GM19395 (cell line): ENCODE data around the gene ZNF343.

ENCODE experiments used
- ATAC-seq: cut with Tn5 transposase; IDR thresholded peaks from one replicate; pipeline ENCODE4 v1.9.1; 2021; ENCODE audit warnings: mild to moderate bottlenecking, moderate library complexity; ENCODE audit not compliant: unreplicated experiment

Gene ZNF343

GRCh38 chr20:2475850-2476741 is 32.6 kb downstream of the ZNF343 start:
- ATAC-seq, result no peak

- no peak for ATAC-seq
These were observed 35.2 kb downstream of the ZNF343 start for GRCh38 chr20:2473516-2473915.

GRCh38 chr20:2470423-2471193 is 38.1 kb downstream of the ZNF343 start, which contains the start of gene SNRPB:
TSS of gene SNRPB (minus strand) at chr20:2470789. CDS start at chr20:2470690, 99 bp downstream.
- ATAC-seq, result peak; percentile 99

- ATAC-seq, result peak; percentile 39
These were observed 38.7 kb downstream of the ZNF343 start for GRCh38 chr20:2469991-2470422.

DNA sequence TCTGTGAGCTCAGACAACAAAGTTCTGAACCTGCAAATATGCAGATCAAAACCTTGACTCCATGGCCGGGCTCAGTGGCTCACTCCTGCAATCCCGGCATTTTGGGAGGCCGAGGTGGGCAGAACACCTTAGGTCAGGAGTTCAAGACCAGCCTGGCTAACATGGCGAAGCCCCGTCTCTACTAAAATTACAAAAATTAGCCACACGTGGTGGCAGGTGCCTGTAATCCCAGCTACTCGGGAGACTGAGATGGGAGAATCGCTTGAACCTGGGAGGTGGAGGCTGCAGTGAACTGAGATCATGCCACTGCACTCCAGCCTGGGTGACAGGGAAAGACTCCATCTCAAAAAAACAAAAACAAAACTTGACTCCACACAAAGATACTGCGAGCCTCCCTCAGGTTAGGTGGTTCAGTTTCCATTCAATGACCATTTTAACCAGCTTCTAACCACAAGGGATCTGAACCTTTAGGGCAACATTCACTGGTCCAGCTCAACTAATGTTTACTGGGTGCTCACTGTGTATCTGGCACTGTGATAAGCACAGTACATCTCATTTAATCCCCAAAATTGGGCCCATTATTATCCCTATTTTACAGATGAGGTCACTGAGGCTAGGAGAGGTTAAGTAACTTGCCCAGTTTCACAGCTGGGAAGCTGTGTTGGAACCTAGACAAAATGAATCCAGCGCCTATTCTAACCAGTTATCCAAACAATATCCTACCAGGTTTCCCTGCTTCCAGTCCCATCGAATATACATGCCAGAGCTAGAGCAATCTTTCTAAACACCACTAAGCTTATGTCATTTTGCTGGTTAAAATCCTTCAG is 39.9 kb downstream of the ZNF343 start:
- no peak for ATAC-seq

DNA sequence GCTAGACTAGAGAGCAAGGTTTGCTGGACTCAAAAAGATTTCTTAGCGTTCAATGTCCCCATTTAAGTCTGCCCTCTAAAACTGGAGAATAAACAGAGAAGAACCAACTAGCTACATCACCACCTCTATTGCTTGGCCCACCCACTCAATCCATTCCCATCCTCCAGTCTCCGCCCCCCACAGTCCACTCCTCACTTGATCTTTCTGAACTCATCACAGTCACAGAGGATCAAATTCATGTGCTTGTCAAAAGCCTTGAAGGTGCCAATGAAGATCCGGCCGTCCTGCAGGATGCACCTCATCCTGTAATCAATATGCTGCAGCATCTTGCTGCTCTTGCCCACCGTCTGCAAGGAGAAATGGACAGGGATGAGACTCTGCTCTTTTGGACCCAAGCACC is 41.3 kb downstream of the ZNF343 start:
- no peak for ATAC-seq

DNA sequence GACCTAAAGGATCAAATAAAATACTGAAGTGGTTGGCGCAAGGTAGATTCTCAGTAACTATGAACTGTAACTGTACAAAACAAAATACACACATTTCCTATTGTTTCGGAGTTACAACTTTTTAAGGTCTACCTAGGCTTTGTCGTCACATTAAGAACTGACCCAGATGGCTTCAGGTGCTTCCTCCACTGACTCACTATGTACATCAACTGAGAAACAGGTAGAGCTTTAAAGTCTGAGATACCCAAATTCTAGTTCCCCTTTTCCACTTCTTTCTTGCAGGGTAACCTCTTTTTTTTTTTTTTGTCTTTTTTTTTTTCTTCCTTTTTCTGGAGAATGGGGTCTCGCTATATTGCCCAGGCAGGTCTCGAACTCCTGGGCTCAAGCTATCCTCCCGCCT is 43.6 kb downstream of the ZNF343 start:
- ATAC-seq, result no peak

GRCh38 chr20:2463616-2464365 is 44.9 kb downstream of the ZNF343 start:
- ATAC-seq, result no peak

GRCh38 chr20:2462484-2462883 is 46.2 kb downstream of the ZNF343 start:
- ATAC-seq, result no peak

DNA sequence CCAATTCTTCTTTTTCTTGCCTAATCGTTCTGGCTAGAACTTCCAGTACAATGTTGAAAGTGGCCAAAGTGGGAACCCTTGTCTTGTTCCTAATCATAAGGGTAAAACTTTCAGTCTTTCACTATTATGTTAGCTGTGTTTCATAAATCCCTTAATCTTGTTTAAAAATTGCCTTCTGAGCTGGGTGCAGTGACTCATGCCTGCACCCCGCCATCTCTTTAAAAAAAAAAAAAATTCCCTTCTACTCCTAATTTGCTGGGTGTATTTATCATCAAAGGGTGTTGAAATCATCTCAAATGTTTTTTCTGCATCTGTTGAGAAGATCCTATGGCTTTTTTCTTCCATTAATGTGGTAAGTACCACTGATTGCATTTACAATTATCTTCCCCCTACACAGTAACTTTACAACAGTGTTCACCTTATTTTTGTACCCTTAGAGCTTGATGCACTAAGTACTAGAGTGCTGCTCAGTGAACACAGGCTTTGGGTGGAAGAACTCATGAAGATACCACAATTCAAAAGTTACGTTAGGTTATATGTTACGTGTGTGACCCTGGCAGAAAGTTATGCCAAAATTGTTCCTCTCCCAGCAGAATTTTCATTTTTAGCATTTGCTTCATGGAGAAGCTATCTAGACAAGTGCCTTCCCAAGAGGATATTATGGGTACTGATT is 47.8 kb downstream of the ZNF343 start:
- no peak for ATAC-seq

DNA sequence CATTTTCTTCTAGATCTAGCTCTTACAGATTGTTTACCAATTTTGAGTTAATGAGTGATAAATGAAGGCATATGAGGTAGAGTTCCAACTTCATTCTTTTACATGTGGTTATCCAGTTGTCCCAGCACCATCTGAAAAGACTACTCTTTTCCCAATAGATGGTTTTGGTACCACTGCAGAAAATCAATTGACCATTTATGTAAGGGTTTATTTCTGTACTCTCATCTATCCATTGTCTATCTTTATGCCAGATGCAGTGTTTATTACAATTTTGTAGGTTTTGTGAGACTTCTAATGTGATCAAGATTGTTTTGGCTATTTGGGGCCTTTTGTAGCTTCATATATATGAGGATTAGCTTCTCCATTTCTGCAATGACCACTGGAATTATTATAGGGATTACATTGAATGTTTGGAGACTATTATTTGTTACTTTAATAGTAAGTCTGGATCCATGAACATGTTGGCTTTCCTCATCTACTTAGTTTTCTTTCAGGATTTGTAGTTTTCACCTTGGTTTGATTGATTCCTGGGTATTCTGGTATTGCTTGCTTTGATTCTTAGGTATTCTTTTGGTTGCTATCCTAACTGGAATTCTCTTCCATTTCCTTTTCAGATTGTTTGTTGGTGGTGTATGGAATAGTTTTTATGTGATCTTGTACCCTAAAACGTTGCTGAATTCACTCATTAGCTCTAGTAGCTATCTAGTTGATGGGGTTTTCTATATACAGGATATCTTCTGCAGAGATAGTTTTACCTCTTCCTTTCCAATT is 48.5 kb downstream of the ZNF343 start:
- no peak for ATAC-seq

- ATAC-seq, result no peak
These were observed 49.7 kb downstream of the ZNF343 start for GRCh38 chr20:2458919-2459499.

DNA sequence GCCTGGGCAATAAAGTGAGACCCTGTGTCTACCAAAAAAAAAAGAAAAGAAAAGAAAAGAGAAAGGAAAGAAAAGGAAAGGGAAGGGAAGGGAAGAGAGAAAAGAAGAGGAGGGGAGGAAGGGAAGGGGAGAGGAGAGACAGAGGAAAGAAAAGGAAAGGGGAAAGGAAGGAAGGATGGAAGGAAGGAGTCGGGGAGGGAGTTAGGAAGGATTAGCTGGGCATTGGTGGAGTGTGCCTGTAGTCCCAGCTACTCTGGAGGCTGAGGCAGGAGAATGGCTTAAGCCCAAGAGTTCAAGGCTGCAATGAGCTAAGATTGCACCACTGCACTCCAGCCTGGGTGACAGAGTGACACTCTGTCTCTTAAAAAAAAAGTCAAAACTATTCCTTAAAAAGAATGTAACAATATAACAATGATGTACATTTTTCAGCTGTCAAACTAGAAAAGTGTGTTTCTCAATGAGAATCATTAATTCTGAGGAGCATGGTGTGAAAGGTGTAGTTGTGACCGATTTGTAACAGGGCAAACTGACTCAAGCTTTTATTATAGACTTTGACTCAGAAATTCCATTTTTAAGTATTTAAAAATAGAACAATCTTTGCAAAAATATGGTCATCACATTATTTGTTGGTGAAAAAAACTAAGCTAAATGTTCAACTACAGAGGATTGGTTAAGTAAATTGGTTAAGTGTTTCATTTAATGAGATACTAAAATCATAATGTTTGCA is 52.8 kb downstream of the ZNF343 start:
- ATAC-seq, result no peak

GRCh38 chr20:2453792-2454191 is 54.9 kb downstream of the ZNF343 start:
- ATAC-seq, result no peak

GRCh38 chr20:2451939-2452732 is 56.6 kb downstream of the ZNF343 start:
- peak; percentile 63 for ATAC-seq

DNA sequence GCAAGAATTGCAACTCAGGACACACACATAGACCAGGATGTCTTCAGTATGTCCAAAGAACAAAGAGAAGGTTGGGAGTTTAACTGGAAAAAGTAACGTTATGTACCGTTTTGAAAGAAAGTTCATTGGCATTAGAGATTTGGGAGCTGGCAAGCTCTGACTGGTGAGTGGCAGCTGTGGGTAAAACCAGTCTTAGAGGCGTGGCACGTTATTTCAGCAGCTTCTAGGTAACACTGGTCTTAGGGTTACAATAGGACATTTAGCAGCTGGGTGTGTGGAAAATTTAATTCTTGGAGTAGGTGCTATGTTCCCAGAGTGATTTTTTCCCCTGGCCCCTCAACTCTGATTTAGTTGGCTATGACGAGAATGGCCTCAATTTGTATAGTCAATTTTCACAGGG is 57.3 kb downstream of the ZNF343 start:
- ATAC-seq, result no peak

DNA sequence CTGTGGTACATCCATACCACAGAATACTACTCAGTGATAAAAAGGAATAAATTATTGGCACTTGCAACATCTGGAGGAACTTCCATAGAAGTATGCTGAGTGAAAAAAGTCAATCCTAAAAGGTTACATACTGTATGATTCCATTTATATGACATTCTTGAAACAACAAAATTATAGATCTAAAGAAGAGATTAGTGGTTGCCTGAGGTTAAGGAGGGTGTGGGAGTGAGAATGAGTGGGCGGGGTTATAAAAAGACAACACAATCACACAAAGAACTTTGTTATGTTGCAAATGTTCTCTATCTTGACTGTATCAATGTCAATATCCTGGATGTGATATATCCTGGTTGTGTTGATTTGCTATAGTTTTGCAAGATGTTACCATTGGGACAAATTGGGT is 59.3 kb downstream of the ZNF343 start:
- ATAC-seq, result no peak
